Hippocampal formation (tissue), 2 donors: Measurements from ENCODE around the gene P2RY4.
"Not testable (repeated sequence)": the region's sequence is repeated elsewhere in the genome, so short reads cannot be mapped to it uniquely, and the experiment has no call there.

Source experiments
- DNase-seq, 2 donors: peaks; one replicate each; lab custom pipeline; 2025; lab: John Stamatoyannopoulos, UW

P2RY4 gene

DNA sequence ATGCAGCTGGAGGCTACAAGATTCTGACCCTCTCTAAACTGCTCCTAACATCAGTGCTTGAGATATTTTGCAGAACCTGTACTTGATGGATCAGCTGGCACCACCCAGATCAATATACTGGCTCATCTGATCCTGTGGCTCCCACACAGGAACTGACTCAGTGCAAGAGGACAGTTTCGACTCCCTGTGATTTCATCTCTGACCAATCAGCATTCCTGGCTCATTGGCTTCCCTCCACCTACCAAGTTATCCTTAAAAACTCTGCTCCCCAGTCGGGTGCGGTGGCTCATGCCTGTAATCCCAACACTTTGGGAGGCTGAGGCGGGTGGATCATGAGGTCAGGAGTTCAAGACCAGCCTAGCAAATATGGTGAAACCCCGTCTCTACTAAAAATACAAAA lies 16.4 kb downstream of the P2RY4 start:
- not testable (repeated sequence) for DNase-seq

DNA sequence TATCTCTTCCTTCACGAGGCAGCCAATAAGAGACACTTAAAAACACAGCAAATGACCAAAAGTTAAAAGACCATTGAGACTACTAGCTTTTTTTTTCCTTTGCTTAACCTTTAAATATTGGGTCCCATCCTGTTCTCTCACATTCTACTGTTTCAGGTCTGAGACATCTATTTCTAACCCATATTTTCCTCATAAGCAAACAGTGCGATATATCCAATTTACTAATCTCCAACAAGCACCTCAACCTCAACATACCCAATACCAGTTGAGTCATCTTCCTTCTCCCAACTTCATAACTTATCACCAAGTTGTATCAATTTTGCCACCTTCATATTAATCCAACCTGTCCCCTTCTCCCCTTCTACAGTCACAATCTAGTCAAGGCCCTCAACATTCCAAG lies 18.5 kb downstream of the P2RY4 start:
- DNase-seq = no peak

- DNase-seq = no peak
Observed at GRCh38 chrX:70240751-70241150, 19.3 kb downstream of the P2RY4 start.

DNA sequence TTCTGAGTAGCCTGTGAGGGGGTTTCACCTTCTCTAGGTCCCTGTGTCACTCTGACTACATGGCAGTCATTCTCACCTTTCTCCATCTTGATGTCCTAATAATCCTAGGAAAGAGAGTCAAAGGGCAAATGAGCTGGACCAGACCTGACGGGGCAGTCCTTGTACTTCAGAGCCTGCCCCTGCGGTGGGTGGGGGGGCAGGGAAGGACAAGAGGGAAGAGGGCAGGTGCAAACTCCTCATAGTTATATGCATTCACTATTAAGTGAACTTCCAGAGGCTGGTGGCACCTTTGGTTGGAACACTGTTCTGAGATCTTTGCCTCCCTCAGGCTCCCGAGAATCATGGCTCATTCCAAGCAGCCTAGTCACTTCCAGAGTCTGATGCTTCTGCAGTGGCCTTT lies 25.6 kb downstream of the P2RY4 start, which contains the start of gene AWAT1:
TSS of gene AWAT1 (plus strand) at position 301 of the 400 bp plus-strand sequence. CDS start at position 342, 41 bp downstream.
- DNase-seq = no peak

GRCh38 chrX:70231666-70232065 lies 28.3 kb downstream of the P2RY4 start:
- DNase-seq = no peak

- DNase-seq = no peak
Observed at GRCh38 chrX:70226687-70227086, 33.3 kb downstream of the P2RY4 start.

DNA sequence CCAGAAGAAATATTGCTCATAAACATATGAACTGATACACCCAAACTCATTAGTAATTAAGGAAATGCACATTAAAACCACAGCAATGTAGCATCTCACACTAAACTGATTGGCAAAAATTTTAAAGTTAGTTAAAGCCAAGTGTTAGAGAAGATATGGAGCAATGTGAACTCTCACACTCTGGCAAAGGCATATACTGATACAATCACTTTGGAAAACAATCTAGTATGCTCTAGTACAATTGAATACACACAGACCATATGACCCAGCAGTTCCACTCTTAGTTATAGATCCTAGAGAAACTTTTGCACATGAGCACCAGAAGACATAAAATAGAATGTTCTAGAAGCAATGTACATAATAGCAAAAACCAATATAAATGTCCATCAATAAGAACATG lies 34.0 kb downstream of the P2RY4 start:
- no peak for DNase-seq

DNA sequence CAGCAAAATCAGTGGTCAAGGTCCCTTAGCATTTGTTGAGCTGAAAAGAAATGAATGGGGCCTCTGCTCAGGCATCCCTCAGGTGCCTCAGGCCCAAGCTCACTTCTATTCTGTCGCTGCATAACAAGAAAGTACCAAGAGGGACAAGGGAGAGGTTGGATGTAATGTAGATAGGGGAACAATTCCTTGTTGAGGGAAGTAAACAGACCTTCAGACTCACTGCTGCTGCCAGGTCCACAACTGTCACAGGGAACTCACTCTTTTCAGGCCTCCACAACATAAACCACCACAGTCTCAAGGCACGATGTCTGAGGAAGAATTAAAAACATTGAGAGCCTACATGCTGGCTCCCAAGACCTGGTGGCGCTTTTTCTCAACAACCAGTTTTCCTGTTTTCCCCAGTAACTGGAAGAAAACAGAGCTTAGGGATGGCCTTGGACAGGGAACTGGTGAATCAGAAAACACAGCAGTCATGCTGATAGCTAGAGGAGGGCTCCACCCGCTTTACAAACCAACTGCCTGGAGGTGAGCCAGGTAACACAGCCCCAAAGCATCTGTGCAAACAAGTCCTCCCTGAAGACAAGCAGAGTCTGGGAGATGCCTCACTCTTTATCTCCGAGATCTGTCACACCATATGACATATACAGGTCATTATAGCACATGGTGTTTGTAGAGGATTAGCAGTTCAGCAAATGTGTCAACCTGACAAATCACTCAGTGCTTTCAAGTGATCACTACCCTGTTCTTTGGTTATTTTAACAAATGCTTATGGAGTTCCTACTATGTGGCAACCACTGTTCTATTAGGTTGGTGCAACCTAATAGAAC lies 39.9 kb downstream of the P2RY4 start:
- DNase-seq = no peak

GRCh38 chrX:70209570-70209969 lies 50.4 kb downstream of the P2RY4 start:
- DNase-seq = not testable (repeated sequence)

- DNase-seq = no peak
Observed at GRCh38 chrX:70208479-70208878, 51.5 kb downstream of the P2RY4 start.
